Fibroblast of villous mesenchyme (primary cell): ENCODE data around the gene PLD3. TPM values are rescaled to one million over a fixed set of nuclear protein-coding genes. Genes with fewer than 3 reads are reported as not detected.

Source experiments
- DNase-seq: peaks from one replicate; pipeline ENCODE4 v3.0.0-alpha.2; 2010; ENCODE audit warnings: low read depth
- H3K4me3 ChIP-seq: 2 replicates; pipeline ENCODE4 v1.5.1; 2011; ENCODE audit warnings: low read depth, mild to moderate bottlenecking, low read length
- CTCF ChIP-seq: IDR thresholded peaks from 2 replicates; pipeline ENCODE4 v1.5.1; 2012; ENCODE audit warnings: low read depth, mild to moderate bottlenecking, low read length; ENCODE audit not compliant: insufficient read depth
- total RNA-seq: library from RNA; depleted of rRNA; stranded (reverse); fragments of >200 nt; gene quantifications from 2 replicates; pipeline ENCODE4 v1.2.3, GENCODE V29; 2012

PLD3 gene
- total RNA-seq, 1 donor = 146 TPM

GRCh38 chr19:40362160-40362559, 13.7 kb downstream of the PLD3 start:
- no peak overlapping the region for H3K4me3 ChIP-seq
- no peak for DNase-seq
- TF ChIP-seq CTCF = no peak

GRCh38 chr19:40363069-40363468, 14.6 kb downstream of the PLD3 start:
- peak; percentile 53 for DNase-seq
- no peak for TF ChIP-seq CTCF
- H3K4me3 ChIP-seq = no peak overlapping the region

- no peak overlapping the region for H3K4me3 ChIP-seq
- no peak for TF ChIP-seq CTCF
- no peak for DNase-seq
Observed at GRCh38 chr19:40365010-40365409, 16.5 kb downstream of the PLD3 start.

GRCh38 chr19:40365613-40366401, 17.3 kb downstream of the PLD3 start:
- peak overlapping the region; percentile 54 for H3K4me3 ChIP-seq
- no peak for TF ChIP-seq CTCF
- DNase-seq = peak; percentile 73

- no peak for TF ChIP-seq CTCF
- peak; percentile 32 for DNase-seq
Observed at GRCh38 chr19:40366697-40367561, 18.4 kb downstream of the PLD3 start.

GRCh38 chr19:40367577-40368434, 19.3 kb downstream of the PLD3 start:
- TF ChIP-seq CTCF = no peak
- no peak overlapping the region for H3K4me3 ChIP-seq
- DNase-seq = no peak

More at GRCh38 chr19:40366697-40367561, 18.4 kb downstream of the PLD3 start:
- H3K4me3 ChIP-seq = no peak overlapping the region
